Measurements from ENCODE around the gene CYBB. TPM values are rescaled to one million over a fixed set of nuclear protein-coding genes. Genes with fewer than 3 reads are reported as not detected.
"Not testable (repeated sequence)": the region's sequence is repeated elsewhere in the genome, so short reads cannot be mapped to it uniquely, and the experiment has no call there.

Gene CYBB
- not detected in 2 replicates for total RNA-seq

DNA sequence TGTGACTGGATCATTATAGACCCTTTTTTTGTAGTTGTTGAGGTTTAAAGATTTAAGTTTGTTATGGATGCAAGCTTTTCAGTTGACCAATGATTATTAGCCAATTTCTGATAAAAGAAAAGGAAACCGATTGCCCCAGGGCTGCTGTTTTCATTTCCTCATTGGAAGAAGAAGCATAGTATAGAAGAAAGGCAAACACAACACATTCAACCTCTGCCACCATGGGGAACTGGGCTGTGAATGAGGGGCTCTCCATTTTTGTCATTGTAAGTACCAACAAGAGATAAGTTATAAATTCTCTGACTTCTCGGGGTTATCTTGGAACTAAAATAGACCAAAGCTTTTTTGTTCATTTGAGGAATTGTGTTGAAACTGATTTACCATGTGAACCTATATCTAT is at the start of gene CYBB:
Gene CYBB (plus strand): TSS at position 203 of the 400 bp plus-strand sequence. CDS start 19 bp downstream, at position 222.
- DNase-seq: no peak

DNA sequence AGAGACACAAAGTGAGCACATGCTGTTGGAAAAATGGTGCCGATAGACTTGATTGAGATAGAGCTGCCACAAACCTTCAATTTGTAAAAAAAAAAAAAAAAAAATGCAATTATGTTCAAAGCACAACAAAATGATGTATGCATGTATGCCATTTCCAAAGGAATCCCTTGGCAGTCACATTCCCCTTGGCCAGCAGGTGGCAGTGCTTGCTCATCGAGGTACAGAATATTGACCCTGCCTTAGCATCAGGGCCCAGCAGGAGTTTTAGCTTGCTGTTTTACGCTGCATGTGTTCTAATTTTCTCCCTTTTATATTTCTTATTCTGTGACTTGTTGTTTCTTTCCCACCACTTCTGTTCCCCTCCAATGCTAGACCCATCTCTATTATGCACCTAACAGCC is 34.5 kb upstream of the CYBB start:
- DNase-seq: peak; percentile 70

DNA sequence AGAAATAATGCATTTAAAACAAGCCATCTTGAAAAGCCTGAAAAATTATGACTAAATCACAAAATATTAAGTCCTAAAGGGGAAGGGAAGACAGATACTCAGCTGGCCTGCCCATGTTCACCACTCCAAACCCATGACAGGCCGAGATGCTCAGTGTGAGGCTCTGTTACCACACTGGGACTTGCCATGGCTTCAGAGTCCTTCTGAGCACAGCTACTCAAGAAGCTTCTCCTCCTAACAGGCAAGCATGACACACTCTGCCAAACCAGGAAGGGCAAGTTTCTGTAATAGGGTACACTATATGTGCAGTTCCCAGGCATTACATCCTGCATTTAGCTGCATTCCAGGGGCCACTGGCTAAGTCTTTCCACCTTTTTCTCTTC is 34.0 kb upstream of the CYBB start:
- no peak for DNase-seq

DNA sequence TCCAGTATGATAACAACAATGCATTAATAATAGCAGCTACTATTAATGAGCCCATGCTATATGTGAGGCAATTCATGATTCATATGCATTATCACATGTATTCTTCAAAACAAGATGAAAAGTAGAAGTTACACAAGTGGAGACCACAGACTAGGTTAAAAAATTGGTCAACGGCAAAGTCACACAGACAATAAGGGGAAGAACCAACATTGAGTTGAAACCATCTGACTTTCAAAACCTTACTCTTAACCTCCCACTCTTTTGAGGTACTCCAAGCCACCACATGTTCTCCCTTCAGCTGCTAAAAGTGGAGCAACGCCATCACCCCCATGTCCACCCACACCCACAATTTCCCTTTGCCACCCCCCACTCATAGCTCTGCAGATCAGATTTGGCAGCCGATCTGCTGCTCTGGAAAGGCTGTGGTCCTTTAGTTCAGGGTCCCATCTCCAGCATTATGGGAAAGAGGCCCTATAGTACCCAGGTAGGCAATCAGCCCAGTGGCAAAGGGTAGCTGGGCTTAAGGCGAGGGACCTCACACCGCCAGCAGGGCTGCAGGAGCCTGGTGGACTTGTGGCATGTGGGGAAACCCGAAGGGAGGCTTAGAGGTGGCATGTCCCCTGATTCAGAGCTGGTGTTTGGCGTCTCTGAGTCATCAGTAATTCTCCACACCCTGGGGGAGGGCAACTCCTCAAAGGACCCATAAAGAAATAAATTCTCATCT is 33.5 kb upstream of the CYBB start:
- DNase-seq: no peak

DNA sequence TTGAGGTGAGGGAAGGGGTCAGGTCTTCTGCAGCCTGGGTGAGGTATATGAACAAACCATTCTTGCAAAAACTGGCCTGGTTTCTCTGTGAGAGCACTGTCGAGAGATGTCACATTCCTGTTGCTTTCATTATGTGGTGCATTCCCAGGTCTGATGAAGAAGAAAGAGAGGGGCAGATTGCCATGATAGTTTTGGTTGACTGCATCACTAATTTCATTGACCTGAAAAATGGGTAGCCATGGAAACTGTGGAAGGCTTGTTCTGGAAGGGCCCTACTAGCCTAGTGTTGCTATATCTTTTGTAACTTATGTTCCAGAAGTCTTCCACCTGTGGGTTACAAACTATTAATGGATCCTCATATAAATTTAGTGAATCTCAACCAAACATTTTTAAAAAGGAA is 32.9 kb upstream of the CYBB start:
- no peak for DNase-seq

DNA sequence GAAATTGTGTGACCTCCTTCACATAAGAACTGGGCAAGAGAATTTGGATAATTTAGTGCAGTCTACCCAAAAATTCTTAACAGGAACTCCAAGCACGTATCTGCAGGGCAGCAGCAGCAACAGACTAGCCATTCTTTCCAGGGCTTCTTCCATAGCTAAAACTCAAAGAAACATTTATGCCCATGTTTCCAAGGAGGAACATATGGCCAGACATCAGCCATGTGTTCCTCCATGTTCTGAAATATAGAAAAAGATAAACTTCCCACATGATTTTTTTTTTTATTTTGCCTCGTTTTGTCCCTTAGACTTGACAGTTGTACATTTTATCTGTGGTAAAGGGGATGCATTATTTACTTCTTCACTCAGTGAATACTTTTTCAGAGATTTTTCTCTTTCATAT is 27.6 kb upstream of the CYBB start:
- no peak for DNase-seq

DNA sequence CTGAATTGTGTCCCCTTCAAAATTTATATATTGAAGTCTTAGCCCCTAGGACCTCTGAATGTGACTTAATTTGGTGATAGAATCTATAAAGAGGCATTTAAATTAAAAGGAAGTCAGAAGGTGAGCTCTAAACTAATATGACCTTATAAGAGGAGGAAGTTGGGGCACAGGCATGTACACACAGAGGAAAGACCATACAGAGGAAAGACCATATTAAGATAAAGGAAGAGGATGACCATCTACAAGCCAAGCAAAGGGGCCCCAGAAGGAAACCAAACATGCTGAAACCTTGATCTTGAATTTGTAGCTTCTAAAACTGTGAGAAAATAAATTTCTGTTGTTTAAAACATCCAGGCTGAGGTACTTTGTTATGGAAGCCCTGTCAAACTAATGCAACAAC is 26.9 kb upstream of the CYBB start:
- no peak for DNase-seq

DNA sequence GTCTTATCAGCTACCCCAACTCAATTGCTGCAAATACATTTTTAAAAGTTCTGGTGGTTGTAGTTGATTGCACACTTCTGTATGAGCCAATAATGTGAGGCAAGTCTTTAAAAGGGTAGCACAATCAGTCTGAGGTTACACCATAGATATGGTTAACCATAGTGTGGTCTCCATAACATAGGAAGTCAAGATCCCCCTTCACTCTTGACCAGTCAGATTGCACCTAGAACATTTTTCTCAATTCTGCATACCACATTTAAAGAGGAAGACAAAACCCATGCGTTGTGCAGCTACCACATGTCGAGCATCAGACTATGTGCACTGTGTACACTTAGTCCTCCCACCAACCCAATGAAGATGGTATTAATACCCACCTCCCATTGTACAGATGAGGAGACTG is 26.5 kb upstream of the CYBB start:
- no peak for DNase-seq

DNA sequence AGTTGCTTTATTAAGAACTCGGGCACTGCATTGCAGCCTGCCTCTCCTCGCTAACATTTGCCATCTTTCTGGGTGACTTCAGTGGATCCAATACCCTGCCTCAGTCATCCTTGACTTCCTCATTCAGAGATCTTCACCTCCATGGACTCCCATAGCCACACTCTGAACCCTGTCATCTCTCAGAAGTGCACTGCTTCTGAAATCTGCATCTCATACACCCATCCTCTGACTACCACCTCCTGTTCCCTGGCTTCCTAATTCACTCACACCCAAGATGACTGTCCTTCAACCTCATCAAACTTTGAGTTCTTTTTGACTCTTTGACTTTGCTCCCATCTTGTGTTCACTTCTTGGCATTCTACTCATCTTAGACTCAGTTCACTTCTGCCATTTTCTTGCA is 25.3 kb upstream of the CYBB start:
- DNase-seq: no peak

DNA sequence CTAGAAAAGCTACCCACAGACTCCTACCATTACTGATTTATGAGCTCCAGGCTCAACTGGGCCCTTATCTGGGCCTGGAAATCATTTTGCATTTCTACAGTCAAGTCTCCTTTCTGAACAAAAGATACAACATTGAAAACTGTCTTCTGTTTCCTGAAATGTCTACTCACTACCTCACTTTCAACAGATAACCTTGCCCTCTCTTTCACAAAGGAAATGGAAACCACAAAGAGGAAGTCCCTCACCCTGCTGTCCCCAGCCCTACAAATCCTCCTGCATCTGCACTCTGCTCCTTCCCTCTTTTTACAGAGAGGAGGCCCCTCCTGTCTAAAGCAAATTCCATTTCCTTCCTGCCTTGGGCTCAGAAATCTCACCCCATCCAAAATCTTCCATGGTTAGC is 24.8 kb upstream of the CYBB start:
- DNase-seq: no peak

DNA sequence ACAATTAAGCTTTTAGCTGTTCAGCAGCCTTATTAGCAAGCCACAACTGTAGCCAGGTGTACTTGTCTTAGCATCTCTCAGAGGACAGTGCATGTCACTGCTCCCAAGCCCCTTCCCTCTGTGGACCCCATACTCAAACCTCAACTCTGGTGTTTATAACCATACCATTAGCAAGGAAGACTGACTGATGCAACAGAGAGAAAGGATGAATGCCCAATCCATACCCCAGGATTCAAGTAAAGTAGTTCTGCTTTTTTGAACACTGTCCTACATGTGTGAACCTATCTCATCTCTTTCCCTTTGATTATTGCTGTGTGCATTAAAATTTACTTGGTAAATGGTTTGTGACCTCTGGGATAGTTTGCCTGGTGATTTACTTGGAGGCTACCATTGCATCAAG is 22.8 kb upstream of the CYBB start:
- DNase-seq: no peak

DNA sequence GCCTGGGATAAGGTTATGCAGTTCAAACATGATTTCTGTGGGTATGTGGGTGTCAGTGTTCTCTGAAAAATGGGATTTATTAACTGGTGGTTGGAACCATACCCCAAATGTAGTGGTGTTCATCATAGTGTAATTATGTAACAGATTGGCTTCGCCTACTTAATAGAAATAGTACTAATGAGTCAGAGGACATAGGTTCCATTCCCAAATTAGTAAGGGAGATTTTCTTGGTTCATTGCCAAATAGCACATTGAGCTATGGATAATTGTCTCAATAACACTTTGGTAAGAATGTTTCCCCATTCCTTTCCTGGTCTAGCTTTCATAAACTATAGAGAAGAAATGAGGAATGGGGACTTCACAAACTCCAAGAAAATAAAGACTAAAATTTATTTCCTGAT is 20.5 kb upstream of the CYBB start:
- no peak for DNase-seq

DNA sequence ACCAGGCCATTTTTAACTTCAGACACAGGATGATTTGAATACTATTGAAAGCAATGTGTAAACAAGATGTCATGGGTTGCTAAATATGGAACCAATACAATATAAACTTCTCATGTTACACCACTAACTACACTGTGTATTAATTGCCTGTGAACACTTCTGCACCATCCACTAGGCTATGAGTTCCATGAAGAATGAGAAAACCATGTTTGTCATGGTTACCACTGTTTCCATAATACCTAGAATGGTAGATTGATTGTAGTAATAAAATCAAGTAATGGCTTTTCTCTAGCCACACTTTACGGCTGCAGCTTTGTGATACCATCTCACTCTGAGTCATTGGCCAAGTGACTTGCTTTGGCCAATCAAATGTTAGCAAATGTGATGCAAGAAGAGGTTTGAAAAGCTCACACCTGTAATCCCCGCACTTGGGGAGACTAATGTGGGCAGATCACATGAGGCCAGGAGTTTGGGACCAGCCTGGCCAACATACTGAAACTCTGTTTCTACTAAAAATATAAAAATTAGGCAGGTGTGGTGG is 19.9 kb upstream of the CYBB start:
- DNase-seq: no peak

DNA sequence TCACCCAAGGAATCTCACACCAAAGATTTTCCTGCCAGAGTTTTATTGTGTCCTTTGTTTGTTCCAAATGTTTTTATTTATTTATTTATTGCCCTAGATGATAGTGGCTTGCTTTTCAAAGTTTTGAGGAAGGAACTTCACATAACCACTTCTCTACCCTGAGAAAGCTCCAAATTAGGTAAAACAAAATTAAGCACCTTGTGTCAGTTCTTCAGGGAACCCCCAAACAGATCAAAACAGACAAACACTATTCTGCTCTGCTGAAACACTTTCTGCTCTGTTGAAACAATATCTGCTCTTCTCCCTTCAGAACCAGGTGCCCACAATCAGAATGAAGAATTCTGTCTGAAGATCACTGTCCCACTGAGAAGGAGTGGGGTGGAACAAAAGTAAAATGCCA is 16.5 kb upstream of the CYBB start:
- no peak for DNase-seq

DNA sequence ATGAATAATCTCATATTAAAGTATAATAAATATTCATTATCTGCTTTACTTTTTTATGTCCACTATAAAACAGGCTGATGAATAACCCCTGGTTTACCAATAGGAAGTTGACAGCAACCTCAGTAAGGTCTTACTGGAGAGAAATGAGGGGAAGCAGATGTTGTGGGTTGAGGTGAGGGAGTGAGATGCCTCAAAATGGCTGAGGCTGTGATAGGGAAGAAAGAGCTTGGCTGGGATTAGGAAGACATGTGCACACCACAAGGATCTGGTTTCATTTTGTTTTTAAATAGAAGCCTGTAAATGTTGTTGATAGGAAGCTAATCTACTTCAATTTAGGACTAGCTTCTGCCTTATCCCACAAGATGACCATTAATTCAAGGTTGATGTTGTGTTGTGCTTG is 14.4 kb upstream of the CYBB start:
- DNase-seq: no peak

DNA sequence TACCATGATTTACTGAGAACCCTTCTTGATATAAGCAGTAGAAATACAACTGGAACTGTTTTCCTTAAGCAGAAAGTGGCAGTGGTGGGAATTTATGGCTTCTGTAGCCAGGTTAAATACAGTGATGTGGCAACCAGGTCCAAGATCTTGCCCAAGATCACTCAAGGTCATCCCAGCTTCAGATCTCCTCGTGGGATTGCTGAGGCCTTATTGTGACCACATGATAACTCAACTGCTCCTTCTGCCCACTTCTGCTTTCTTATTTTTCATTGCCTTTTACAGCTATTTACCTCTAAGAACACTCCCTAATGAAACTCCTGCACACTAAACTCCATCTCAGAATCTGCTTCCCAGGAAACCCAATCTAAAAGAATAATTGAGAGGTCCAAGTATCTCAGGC is 12.4 kb upstream of the CYBB start:
- no peak for DNase-seq

DNA sequence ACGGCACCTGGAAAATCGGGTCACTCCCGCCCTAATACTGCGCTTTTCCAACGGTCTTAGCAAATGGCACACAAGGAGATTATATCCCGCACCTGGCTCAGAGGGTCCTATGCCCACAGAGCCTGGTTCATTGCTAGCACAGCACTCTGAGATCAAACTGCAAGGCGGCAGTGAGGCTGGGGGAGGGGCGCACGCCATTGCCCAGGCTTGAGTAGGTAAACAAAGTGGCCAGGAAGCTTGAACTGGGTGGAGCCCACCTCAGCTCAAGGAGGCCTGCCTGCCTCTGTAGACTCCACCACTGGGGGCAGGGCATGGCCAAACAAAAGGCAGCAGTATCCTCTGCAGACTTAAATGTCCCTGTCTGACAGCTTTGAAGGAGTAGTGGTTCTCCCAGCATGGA is 11.0 kb upstream of the CYBB start:
- not testable (repeated sequence) for DNase-seq

DNA sequence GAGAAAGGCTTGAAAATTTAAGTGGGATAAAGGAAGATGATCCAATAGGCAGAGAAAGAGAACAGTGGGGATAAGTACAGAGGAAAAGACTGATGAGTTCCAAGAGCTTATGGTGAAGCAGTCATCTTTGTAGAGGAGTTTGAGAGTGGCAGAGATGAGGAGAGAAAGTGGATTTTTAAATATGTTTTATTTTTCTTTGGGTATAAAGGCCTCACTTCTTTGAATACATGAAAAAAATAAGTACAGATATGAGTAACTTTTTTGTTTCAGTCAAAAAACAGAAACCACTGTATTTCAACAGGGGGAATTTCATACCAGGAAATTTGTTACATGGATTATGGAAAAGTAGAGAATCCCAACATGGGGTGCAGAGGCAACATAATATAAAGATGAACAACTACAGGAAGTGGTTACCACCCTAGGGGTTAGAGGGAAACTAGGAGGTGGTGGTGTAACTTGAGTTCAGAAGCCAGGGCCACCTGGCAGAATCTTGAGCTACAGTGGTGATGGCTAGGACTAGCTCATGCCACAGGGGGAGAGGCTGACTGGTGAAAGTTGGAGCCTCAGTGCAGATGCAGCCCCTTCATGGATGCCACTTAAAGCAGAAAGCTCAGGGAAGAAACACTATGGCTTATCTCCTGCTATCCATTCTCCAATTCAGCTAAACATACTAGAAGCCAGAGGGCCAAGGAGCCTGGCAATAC is 3.4 kb upstream of the CYBB start:
- no peak for DNase-seq

DNA sequence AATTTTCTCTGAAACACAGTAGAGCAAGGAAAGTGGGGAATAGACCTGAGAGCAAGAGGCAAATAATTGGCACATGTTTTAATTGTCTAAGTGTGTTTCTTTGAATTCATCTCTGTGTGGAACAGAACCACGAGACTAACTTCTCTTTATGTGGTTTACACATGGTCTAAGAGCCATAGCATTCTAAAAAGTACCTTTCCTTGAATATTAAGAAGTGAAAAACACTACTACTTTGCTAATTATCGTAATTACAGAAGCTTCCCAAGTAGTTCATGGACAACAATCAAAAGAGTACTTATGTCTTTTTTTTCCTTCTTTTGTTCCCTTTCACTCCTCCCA is 2.9 kb upstream of the CYBB start:
- no peak for DNase-seq

DNA sequence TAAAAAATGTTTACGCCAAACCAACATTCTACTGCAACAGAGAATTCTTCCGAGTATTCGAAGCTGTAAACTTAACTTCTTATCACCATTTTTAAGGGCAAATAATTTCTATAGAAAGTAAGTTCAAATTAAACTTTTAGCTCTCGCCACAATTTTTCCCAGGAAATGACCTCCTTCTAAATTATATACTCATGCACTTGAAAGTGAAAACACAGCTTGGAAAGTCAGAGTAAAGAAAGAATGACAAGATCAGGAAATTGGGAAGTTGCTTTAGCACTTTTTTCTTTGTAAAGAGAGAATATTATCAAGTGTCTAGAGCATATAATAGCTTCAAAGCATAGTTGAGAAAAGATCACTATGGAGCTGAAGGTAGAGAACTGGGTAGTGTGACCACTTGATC is 1.2 kb downstream of the CYBB start:
- no peak for DNase-seq

DNA sequence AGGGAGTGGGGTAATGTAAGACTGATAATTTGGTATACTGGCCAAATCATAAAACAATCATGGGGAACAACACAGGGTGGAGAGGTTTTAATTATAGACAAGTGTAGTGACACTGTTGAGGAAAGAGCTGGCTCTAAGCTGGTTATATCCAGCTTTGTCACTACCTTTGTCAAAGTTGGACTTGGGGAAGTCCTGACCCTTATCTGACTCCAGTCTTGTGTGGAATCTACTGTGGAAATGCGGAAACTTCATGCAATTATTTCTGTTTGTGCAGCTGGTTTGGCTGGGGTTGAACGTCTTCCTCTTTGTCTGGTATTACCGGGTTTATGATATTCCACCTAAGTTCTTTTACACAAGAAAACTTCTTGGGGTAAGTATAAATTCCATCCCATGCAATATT is 2.0 kb downstream of the CYBB start:
- DNase-seq: no peak

DNA sequence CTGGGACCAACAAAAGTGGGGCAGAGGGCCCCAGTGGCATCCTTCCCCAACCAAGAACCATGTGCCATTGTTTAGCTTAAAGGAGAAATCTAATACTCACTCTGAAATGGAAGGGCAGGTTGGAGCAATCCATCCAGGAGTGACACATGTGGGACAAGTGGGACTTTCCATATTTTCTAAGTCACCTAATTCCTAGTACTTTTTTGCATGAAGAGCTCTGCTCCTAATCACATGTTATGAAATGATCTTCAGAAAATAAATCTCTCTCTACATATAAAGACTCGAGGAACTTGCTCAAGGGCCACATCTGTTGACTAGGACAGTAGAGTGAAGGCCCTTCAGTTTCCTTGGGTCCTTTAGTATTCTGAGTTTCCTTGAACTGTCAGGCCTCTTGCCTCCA is 2.5 kb downstream of the CYBB start:
- no peak for DNase-seq

DNA sequence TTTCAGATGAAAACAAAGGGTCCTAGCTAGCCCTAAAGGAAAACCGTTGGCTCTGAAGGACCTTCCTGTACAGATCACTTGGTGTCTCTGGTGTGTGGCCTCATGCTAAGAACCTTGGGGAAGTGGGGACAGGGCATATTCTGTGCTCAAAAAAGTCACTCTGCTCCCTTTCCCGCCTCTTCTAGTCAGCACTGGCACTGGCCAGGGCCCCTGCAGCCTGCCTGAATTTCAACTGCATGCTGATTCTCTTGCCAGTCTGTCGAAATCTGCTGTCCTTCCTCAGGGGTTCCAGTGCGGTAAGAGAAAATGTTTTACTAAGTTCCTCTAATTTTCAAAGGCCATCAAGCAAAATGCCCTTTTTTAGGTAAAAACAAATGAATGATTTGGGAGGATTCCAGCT is 3.4 kb downstream of the CYBB start:
- no peak for DNase-seq

DNA sequence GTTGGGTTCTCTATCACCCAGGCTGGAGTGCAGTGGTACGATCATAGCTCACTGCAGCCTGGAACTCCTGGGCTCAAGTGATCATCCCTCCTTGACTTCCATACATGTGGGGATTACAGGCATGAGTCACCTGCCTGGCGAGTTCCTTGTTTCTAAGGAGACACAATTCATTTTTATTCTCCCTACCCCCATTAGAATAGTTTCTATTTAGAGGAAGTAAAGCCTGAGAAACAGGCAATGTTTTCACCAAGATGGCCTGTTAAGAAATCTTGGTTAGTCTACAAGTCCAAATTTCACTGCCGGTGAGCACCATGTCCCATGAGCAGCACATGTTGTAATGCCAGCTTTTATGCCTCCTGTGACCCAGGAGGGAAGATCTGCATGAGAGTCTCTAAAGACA is 5.7 kb downstream of the CYBB start:
- DNase-seq: no peak

Data from dermis blood vessel endothelial cell (primary cell).